ENCODE data around the gene SLC6A9. TPM values are rescaled to one million over a fixed set of nuclear protein-coding genes. Genes with fewer than 3 reads are reported as not detected.

SLC6A9 gene
- total and polyA plus RNA-seq, 2 experiments from 2014 or later: 13.5 to 25.3 TPM

GRCh38 chr1:44048532-44049215 is 17.4 kb upstream of the SLC6A9 start:
- H3K79me2 ChIP-seq: no peaks in the 10 kb centered on the region
- no peaks in the 10 kb centered on the region for H3K9me2 ChIP-seq (replicated peaks; ENCODE audit: insufficient read depth)
- 56% methylated on average over 3 of the region's 3 CpGs for WGBS (ENCODE audit: low lambda C conversion rate, missing lambda C conversion rate)
- no peaks in the 10 kb centered on the region for H3K9me3 ChIP-seq (ENCODE audit: low read depth)
- H3K4me2 ChIP-seq: peak overlapping the region; percentile 35
- peaks cover 9% of the 10 kb centered on the region for H3K4me1 ChIP-seq (ENCODE audit: insufficient read depth)
- no peaks in the 10 kb centered on the region for H3K27me3 ChIP-seq
- peak overlapping the region; percentile 58 for H3K27ac ChIP-seq
- TF ChIP-seq EZH2phosphoT487 (IDR thresholded peaks at IDR 0.05; ENCODE audit: low read depth, severe bottlenecking, unreplicated experiment) (no peak), EZH2 (IDR thresholded peaks at IDR 0.05; ENCODE audit: borderline replicate concordance) (no peak)
- TF ChIP-seq, protein P1, sequence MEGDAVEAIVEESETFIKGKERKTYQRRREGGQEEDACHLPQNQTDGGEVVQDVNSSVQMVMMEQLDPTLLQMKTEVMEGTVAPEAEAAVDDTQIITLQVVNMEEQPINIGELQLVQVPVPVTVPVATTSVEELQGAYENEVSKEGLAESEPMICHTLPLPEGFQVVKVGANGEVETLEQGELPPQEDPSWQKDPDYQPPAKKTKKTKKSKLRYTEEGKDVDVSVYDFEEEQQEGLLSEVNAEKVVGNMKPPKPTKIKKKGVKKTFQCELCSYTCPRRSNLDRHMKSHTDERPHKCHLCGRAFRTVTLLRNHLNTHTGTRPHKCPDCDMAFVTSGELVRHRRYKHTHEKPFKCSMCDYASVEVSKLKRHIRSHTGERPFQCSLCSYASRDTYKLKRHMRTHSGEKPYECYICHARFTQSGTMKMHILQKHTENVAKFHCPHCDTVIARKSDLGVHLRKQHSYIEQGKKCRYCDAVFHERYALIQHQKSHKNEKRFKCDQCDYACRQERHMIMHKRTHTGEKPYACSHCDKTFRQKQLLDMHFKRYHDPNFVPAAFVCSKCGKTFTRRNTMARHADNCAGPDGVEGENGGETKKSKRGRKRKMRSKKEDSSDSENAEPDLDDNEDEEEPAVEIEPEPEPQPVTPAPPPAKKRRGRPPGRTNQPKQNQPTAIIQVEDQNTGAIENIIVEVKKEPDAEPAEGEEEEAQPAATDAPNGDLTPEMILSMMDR (IDR thresholded peaks at IDR 0.05; ENCODE audit: poor library complexity): no peak
- H3K4me3 ChIP-seq: no peak overlapping the region
- no peak overlapping the region for H2AFZ ChIP-seq
- no peaks in the 10 kb centered on the region for H4K20me1 ChIP-seq (ENCODE audit: insufficient read depth, poor library complexity, severe bottlenecking)
- H3K36me3 ChIP-seq (replicated peaks; ENCODE audit: insufficient read depth, low read depth): no peaks in the 10 kb centered on the region
- no peak for DNase-seq (ENCODE audit: low spot score)

DNA sequence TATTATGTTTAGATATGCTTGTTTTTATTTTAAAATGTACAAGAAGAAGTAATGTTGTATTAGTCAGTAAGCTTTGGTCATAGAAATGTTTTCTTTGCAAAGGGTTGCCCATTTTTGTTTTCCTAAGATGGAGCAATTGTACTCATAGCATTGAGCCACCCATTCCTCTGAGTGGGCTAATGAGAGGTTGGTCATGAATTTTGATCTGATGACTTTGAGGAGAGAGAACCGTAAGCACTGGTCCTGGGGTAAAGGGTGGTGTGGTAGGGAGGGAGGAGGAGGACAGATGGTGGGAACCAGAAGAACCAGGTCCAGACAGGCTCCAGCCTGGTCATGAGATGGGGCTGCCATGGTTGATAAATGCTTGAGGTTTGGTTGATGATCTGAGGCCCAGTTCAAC is 15.9 kb upstream of the SLC6A9 start:
- Histone ChIP-seq H3K9me3 (ENCODE audit: low read depth) (no peaks in the 10 kb centered on the region), H3K27ac (peak overlapping the region; percentile 57), H3K4me2 (no peak overlapping the region), H3K4me1 (ENCODE audit: insufficient read depth) (peaks cover 9% of the 10 kb centered on the region), H3K79me2 (no peaks in the 10 kb centered on the region), H4K20me1 (ENCODE audit: insufficient read depth, poor library complexity, severe bottlenecking) (no peaks in the 10 kb centered on the region), H3K9me2 (replicated peaks; ENCODE audit: insufficient read depth) (no peaks in the 10 kb centered on the region), H3K27me3 (no peaks in the 10 kb centered on the region), H3K36me3 (replicated peaks; ENCODE audit: insufficient read depth, low read depth) (no peaks in the 10 kb centered on the region), H2AFZ (peak overlapping the region; percentile 59), H3K4me3 (no peak overlapping the region)
- TF ChIP-seq, protein P1 (IDR thresholded peaks at IDR 0.05; ENCODE audit: poor library complexity): no peak
- TF ChIP-seq EZH2 (IDR thresholded peaks at IDR 0.05; ENCODE audit: borderline replicate concordance) (no peak), EZH2phosphoT487 (IDR thresholded peaks at IDR 0.05; ENCODE audit: low read depth, severe bottlenecking, unreplicated experiment) (no peak)
- WGBS (ENCODE audit: low lambda C conversion rate, missing lambda C conversion rate): 100% methylated on average over 1 of the region's 1 CpG
- DNase-seq (ENCODE audit: low spot score): no peak

- WGBS (ENCODE audit: low lambda C conversion rate, missing lambda C conversion rate): 90% methylated on average over 9 of the region's 9 CpGs
- TF ChIP-seq EZH2 (IDR thresholded peaks at IDR 0.05; ENCODE audit: borderline replicate concordance): no peak
- Histone ChIP-seq H3K4me2 (no peak overlapping the region), H3K36me3 (replicated peaks; ENCODE audit: insufficient read depth, low read depth) (no peaks in the 10 kb centered on the region), H2AFZ (no peak overlapping the region), H3K9me3 (ENCODE audit: low read depth) (no peaks in the 10 kb centered on the region), H3K9me2 (replicated peaks; ENCODE audit: insufficient read depth) (no peaks in the 10 kb centered on the region), H3K4me3 (no peak overlapping the region), H4K20me1 (ENCODE audit: insufficient read depth, poor library complexity, severe bottlenecking) (no peaks in the 10 kb centered on the region), H3K27ac (no peak overlapping the region), H3K4me1 (ENCODE audit: insufficient read depth) (peaks cover 9% of the 10 kb centered on the region), H3K79me2 (no peaks in the 10 kb centered on the region), H3K27me3 (no peaks in the 10 kb centered on the region)
- no peak for DNase-seq (ENCODE audit: low spot score)
Measured at GRCh38 chr1:44045064-44045463, 13.8 kb upstream of the SLC6A9 start.

GRCh38 chr1:44044071-44044801 is 13.0 kb upstream of the SLC6A9 start:
- no peak overlapping the region for H3K4me2 ChIP-seq
- no peak for DNase-seq (ENCODE audit: low spot score)
- no peak overlapping the region for H3K4me3 ChIP-seq
- TF ChIP-seq, protein P1 (IDR thresholded peaks at IDR 0.05; ENCODE audit: poor library complexity): no peak
- no peak for TF ChIP-seq EZH2phosphoT487 (IDR thresholded peaks at IDR 0.05; ENCODE audit: low read depth, severe bottlenecking, unreplicated experiment)
- no peak for TF ChIP-seq EZH2 (IDR thresholded peaks at IDR 0.05; ENCODE audit: borderline replicate concordance)
- H4K20me1 ChIP-seq (ENCODE audit: insufficient read depth, poor library complexity, severe bottlenecking): no peaks in the 10 kb centered on the region
- H3K27ac ChIP-seq: peak overlapping the region; percentile 45
- H3K36me3 ChIP-seq (replicated peaks; ENCODE audit: insufficient read depth, low read depth): no peaks in the 10 kb centered on the region
- H3K79me2 ChIP-seq: no peaks in the 10 kb centered on the region
- H3K9me3 ChIP-seq (ENCODE audit: low read depth): no peaks in the 10 kb centered on the region
- H3K27me3 ChIP-seq: no peaks in the 10 kb centered on the region
- H3K9me2 ChIP-seq (replicated peaks; ENCODE audit: insufficient read depth): no peaks in the 10 kb centered on the region
- H3K4me1 ChIP-seq (ENCODE audit: insufficient read depth): peaks cover 9% of the 10 kb centered on the region
- 81% methylated on average over 7 of the region's 7 CpGs for WGBS (ENCODE audit: low lambda C conversion rate, missing lambda C conversion rate)
- H2AFZ ChIP-seq: no peak overlapping the region

All from hepatocyte (in vitro differentiated cells).